Activated CD4-positive, alpha-beta T cell treated with anti-CD3 and anti-CD28 coated beads, Interleukin-2, amount 50 U/mL, for 24 hours (primary cell): ENCODE data around the gene PVR.
"Not testable (repeated sequence)": the region's sequence is repeated elsewhere in the genome, so short reads cannot be mapped to it uniquely, and the experiment has no call there.

Experiments used
- DNase-seq, 2 donors: peaks; one replicate each; pipeline ENCODE4 v3.0.0-alpha.2; 2020; ENCODE audit warnings: low read depth in 1 of 2, low spot score in 1 of 2

PVR gene

DNA sequence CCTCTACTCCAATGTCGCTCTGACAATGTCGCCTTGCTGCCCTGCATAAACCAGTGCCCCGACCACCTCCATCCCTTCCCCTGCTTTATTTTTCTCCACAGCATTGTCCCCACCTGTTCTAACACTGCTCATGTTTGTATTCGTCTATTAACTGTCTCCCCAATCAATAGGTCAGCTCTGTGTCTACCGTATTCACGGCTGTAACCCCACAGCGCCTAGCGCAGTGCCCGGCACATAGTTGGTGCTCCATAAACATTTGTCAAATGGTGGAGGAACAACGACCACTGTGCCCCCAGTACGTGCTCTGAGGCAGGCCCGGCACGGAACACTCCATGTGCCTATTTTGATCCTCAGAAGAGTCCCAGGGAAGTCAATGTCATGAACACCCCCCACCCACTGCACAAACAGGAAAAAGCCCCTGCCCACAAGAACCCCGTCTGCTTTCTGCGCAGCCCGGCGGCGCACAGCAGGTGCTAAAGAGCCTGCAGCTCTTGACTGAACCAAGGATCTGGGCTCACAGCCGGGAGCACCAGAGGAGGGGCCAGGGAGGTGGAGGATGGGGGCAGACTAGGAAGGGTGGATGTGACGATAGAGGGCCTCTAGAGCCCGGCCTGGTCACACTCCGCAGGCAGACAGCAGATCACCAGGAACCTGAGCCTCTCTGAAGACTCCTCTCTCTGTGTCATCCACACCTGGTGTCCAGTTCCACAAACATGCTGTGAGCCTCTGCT lies 53.4 kb downstream of the PVR start:
- DNase-seq = no peak

DNA sequence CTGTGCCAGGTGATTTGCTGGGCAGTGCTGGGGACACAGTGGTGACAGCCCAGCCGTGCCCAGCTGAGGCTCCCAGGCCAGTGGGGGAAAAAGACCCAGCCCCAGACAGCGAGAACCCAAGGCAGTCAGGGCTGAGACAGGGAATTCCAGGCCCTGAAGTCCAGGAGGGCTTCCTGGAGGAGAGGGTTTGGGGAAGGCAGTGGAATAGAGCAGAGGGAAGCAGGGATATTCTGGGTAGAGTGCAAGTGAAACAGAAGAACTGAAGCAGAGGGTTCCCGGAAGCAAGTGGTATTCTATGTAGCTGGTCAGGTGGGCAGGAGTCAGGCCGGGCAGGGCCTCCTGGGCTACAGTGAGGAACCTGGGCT lies 53.9 kb downstream of the PVR start:
- DNase-seq = no peak

DNA sequence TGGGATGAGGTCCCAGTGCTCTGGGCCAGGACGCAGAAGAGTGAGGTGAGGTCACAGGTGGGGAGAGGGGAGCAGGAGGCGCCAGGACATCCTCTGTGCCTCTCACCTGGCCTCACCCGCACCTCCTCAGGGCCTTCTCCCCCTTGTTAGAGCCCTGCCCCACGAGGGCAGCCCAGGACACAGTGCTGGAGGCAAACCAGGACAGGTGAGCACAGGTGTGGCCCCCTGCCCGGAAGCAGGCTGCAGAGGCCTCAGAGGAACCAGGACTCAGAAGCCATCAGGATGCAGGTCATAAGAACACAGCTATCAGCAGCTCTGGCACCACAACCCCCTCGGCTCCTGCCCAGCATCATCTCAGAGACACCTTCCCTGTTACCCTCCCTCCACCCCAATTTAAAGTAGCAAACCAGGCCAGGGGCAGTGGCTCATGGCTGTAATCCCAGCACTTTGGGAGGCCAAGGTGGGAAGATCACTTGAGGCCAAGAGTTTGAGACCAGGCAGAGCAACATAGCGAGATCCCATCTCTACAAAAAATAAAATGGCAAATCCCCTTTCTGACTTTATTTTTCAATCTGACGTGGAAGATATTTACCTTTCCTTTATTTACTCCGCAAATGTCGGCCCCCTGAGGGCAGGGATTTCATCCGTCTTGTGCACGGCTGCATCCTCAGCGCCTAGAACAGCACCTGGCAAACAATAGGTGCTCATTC lies 54.9 kb downstream of the PVR start, which contains the start of gene CEACAM16:
TSS of gene CEACAM16 (plus strand) at position 660 of the 710 bp plus-strand sequence. CDS start 2,306 bp downstream, outside the sequence.
- DNase-seq = no peak

DNA sequence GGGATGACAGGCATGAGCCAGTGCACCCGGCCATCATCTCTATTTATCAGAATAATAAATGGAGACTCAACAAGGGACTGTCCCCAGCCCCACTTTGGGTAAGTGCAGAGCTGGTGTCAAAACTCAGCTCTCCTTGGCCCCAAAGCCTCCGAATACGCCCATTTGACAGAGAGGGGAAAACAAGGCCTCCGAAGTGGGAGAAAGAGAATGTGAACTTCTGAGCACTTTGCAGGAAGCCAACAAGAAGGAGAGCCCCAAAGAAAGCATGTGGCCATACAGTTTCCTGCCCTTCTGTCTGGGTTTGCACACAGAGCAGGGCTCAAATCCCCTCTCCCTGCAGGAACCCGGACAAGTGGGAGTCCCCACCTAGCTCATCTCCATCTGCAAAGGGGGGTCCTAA lies 56.8 kb downstream of the PVR start:
- no peak for DNase-seq

DNA sequence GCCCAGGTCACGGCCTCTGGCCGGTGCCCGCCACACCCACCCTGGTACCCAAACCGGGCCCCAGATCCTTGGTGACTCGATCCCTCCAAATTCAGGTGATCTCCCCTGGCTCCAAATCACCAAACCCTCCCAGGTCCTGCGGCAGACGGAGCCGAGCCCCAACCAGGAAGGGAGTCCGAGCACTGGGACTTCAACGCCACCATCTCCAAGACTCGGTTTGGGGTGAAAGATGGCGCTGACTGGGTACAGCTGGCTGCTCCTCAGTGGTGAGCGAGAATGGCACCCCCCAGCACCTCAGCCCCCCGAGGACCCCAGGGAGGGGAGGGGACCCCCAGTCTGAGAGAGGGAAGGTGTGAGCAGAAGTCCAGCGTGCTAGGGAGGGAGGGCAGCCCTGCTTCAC lies 57.5 kb downstream of the PVR start:
- no peak for DNase-seq

DNA sequence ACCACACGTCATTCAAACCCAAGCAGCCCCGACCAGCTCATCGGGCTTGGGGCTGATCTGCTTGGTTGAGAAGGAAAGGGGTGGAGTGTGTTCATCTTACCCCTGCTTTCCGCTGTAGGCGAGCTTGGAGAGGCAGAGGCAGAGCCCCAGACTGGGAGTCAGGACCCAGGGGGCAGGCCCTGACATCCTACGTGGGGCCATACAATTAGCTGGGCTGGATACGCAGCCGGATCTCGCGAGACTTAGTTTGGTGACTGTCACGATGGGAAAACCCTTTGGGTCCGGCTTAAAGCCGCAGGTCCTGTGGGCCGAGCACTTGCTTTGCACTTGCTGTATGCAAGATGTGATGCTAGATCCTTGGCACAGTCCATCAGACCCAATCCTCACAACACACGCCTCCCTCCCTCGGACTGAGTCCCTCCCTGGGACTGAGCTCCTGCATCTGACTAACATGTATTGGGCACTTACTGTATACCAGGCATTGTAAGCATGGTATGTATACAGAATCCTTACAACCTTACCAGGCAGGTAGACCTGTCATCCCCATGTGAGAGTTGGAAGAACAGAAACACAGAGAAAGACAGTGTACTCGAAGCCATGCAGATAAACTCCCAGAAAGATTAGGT lies 59.0 kb downstream of the PVR start:
- DNase-seq = no peak

DNA sequence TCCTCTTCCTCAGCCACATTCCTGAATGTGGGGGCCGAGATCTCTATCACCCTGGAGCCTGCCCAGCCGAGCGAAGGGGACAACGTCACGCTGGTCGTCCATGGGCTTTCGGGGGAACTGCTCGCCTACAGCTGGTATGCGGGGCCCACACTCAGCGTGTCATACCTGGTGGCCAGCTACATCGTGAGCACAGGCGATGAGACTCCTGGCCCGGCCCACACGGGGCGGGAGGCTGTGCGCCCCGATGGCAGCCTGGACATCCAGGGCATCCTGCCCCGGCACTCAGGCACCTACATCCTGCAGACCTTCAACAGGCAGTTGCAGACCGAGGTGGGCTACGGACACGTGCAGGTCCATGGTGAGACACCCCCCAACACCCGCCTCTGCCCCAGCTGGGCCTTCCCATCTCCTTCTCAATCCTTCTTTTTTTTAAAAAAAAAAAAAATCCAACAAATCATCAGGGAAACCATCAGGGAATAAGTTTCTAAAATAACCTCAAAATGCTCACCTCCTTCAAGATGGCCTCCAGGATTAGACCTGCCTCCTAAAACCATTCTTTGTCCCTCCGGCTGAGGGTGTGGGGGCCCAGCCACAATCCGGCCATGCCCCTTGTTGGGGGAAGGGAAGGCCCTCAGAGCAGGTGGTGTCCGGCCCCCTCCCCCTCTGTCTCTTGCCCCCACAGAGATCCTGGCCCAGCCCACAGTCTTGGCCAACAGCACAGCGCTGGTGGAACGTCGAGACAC lies 59.8 kb downstream of the PVR start:
- DNase-seq = no peak

DNA sequence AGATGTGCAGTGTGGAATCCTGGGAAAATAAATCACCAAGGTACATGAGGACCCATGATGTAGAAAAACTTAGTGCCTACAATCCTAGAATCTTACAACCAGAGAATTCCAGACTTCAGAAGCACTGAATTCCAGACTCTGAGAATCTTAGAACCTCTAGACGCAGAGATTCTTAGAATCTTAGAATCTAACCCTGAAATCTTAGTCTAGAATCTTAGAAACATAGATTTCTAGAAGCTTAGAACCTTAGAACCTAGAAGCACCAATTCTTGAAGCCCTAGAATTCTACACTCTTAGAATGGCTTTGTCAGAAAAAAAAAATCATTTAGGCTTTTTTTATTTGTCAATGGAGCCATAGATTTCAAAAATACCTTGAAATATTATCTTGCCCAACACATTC lies 61.3 kb downstream of the PVR start:
- no peak for DNase-seq

DNA sequence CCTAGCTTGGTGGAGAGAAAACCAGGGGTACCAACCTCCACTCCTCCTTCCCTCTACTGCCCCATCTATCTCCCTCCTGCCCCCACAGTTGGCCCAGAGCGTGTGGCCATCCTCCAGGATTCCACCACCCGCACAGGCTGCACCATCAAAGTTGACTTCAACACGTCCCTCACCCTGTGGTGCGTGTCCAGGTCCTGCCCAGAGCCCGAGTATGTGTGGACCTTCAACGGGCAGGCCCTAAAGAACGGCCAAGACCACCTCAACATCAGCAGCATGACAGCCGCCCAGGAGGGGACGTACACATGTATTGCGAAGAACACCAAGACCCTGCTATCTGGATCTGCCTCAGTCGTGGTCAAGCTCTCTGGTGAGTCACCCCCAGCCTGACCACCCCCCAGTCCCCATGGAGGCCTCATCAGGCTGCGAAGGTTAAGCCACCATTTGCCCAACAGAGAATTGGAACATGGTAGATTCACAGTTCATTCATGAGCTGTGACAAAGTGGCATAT lies 61.8 kb downstream of the PVR start:
- DNase-seq = no peak

DNA sequence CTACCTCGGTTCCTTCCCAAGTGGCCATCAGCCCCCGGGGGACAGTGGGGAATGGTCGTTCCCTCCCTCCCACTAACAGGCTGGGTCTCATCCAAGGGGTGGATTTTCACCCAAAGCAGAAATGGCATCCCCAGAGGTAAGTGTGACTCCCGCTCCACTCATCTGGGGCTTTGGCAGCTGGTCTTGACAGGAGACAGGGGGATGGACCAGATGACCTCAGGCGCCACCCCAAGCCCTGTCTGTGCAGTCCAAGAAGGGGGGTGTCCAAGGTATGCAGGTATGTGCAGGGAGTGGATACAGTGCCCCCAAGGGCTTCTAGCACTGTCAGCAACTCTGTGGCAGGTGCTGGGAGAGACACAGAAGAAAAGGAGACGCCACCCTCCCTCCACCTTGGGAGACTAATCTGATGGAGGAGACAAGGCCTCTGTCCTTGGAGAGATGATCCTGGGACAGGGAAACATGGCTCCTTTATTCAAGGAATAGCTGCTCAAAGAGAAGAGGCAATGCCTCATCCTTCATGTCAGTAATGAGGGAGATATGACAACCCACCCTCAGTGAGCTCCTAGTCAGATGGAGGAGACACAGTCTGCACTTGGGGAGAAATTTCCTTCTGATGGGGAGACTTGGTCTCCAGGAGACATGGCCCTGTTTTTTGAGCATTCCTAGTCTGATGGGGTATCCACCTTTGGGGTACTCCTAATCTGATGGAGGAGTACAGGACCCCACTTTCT lies 63.0 kb downstream of the PVR start:
- DNase-seq = no peak

DNA sequence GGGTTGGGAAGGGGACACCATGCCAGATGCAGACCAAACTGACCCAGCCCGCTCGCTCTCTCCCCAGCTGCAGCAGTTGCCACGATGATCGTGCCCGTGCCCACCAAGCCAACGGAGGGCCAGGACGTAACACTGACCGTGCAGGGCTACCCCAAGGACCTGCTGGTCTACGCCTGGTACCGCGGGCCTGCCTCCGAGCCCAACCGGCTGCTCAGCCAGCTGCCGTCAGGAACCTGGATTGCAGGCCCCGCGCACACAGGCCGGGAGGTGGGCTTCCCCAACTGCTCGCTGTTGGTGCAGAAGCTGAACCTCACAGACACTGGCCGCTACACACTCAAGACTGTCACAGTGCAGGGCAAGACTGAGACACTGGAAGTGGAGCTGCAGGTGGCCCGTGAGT lies 64.1 kb downstream of the PVR start:
- DNase-seq = no peak

DNA sequence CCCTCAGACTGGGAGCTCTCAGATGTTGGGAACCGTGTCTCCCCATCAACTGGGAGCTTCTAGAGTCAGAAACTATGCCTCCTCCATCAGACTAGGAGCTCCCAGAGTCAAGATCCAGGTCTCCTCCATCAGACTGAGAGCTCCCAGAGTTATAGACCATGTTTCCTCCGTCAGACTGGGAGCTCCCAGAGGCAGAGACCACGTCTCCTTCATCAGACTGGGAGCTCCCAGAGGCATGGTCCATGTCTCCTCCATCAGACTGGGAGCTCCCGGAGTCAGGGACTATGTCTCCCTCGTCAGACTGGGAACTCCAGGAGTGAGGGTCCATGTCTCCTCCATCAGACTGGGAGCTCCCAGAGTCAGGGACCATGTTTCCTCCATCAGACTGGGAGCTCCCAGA lies 65.2 kb downstream of the PVR start:
- DNase-seq = no peak

DNA sequence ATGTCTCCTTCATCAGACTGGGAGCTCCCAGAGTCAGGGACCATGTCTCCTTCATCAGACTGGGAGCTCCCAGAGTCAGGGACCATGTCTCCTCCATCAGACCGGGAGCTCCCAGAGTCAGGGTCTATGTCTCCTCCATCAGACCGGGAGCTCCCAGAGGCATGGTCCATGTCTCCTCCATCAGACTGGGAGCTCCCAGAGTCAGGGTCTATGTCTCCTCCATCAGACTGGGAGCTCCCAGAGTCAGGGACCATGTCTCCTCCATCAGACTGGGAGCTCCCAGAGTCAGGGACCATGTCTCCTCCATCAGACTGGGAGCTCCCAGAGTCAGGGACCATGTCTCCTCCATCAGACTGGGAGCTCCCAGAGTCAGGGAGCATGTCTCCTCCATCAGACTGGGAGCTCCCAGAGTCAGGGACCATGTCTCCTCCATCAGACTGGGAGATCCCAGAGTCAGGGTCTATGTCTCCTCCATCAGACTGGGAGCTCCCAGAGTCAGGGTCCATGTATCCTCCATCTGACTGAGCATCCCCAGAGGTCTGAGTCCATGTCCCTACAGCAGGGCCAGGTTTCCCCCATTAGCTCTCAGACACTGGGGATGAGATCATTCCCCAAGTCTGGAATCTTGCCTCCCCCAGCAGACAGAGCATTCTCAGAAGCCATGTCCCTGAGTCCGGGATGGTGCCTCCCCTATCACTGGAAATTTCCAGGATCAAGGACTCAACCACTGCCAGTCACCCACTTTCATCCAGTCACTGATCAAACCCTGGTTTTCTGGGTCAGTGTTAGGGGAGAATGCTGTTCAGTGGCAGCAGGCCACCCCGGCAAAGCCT lies 65.9 kb downstream of the PVR start:
- DNase-seq = not testable (repeated sequence)

DNA sequence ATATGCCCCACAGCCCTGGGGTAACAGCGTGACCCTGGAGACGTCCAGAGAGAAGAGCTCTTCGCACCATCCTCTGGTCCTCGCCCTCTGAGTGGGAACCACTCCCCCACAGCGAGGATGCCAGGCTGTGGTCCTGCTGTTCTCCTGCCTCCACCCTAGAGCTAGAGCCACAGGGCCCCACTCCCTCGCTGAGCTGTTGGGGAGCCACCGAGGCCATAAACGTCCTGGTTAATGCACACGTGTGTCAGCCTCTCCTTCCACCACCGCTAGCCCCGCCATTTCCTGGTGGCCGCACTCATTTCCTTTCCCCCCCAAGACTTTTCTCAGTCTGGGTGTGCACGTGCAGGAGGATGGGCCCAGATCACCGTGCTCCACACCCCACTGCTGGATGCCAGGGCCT lies 66.8 kb downstream of the PVR start:
- no peak for DNase-seq

DNA sequence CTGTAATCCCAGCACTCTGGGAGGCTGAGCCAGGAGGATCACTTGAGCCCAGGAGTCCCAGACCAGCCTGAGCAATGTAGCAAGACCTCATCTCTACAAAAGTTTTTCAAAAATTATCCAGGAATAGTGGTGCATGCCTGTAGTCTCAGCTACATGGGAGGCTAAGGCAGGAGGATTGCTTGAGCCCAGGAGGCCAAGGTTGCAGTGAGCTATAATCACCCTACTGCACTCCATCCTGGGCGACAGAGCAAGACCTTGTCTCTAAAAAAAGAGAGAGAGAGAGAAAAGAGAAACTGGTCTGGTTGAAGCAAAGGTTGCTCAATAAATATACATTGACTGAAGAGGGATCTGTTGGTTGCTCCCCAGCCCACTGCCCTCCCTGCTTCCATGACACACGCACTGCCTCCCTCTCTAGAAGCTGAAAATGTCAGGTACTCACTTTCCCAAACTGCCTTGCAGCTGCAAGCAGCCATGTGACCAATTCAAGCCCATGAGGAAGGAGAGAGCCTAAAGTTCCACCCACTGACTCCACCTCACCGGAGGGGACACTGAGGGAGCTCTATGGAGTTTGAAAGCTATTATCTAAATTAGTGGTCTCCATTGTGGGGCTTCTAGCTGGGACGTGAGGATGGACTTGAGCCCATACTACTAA lies 69.3 kb downstream of the PVR start:
- no peak for DNase-seq
